Thoracic aorta (tissue), 2 donors: Measurements from ENCODE around the gene RIMBP2. TPM values are rescaled to one million over a fixed set of nuclear protein-coding genes. Genes with fewer than 3 reads are reported as not detected.

Source experiments
- ATAC-seq: fragments of 150-250 bp; one replicate; pipeline ENCODE4 v1.8.0; 2017; ENCODE audit warnings: low read depth; ENCODE audit not compliant: insufficient number of reproducible peaks, low FRiP score
- DNase-seq: peaks from one replicate; pipeline ENCODE4 v3.0.0-alpha.2; 2020; ENCODE audit warnings: low spot score
- H3K27ac ChIP-seq, 2 donors: fragments of 200-600 bp; sonication (generic); 1 replicate in 1 of 2; 2 replicates in 1 of 2; pipeline ENCODE4 v1.5.1; 2016; ENCODE audit warnings: mild to moderate bottlenecking in 2 of 2, moderate library complexity in 2 of 2
- H3K27me3 ChIP-seq: fragments of 200-600 bp; sonication (generic); replicated peaks from 2 replicates; pipeline ENCODE4 v1.6.0; 2016; ENCODE audit warnings: mild to moderate bottlenecking; ENCODE audit not compliant: insufficient read depth
- H3K36me3 ChIP-seq: fragments of 200-600 bp; sonication (generic); one replicate; pipeline ENCODE4 v1.5.1; 2016
- H3K4me1 ChIP-seq, 2 donors: fragments of 200-600 bp; sonication (generic); 1 replicate in 1 of 2; 2 replicates in 1 of 2; pipeline versions ENCODE4 v1.5.1 to v1.6.0; 2016; ENCODE audit warnings: low read depth in 2 of 2, mild to moderate bottlenecking in 1 of 2; ENCODE audit not compliant: control insufficient read depth in 1 of 2
- H3K4me3 ChIP-seq: fragments of 200-600 bp; sonication (generic); 2 replicates; pipeline ENCODE4 v1.5.1; 2016; ENCODE audit warnings: mild to moderate bottlenecking
- H3K9me3 ChIP-seq: fragments of 200-600 bp; sonication (generic); 2 replicates; pipeline ENCODE4 v1.5.1; 2016
- total RNA-seq, 2 donors: library from RNA; depleted of rRNA; stranded (reverse); fragments of >200 nt; gene quantifications; one replicate each; pipeline versions ENCODE4 v1.1.0 to v1.2.3, GENCODE V29; 2016
- TF ChIP-seq, protein P1 (sequence below): fragments of 200-600 bp; sonication (generic); IDR thresholded peaks from one replicate; pipeline ENCODE4 v1.5.1; 2019; ENCODE audit warnings: antibody characterized with exemption

The RIMBP2 gene
- total RNA-seq, 2 donors from 2014 or later, result 0.54 to 0.92 TPM

DNA sequence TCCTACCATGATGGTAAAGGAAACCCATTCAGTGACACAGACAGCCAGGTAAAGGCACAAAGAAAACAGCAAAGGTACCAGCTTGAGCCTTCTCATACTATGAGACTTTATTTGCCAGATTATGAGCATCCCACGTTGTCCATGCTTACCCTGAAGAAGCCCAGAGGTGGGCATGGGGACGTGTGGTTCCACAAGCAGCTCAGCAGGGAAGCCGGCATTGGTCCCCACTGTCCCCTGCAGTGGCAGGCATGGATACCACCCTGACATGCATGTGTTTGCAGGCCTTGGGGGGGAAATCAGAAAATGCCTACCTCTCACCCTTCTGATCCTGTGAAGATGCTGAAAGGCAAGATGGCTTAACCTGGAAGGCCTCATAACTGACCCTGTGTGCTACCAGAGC lies 195.3 kb downstream of the RIMBP2 start:
- no peak for DNase-seq

DNA sequence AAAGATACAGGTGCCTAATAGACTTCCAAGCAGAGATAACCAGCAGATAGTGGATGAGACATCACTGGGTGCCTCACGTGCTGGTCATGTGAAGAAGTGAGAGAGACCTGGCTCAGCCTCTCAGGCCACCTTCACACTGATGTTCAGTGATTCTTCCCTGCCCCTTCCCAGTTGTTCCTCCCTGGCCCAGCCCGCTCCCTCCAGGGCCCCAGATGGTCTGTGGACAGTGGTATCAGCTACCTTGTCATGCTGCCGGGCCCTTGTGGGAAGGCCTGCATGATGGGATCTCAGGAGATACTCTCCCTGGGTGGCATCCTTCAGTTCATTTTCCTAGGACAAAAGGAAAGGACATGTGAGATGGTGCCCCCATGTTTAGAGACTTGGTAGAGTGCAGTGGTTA lies 198.5 kb downstream of the RIMBP2 start:
- no peaks in the 10 kb centered on the region for H3K9me3 ChIP-seq
- H3K4me3 ChIP-seq, result no peak overlapping the region
- DNase-seq (no peak), ATAC-seq (no peak)
- no peaks in the 10 kb centered on the region for H3K36me3 ChIP-seq
- no peaks in the 10 kb centered on the region for H3K27me3 ChIP-seq
- TF ChIP-seq, protein P1, sequence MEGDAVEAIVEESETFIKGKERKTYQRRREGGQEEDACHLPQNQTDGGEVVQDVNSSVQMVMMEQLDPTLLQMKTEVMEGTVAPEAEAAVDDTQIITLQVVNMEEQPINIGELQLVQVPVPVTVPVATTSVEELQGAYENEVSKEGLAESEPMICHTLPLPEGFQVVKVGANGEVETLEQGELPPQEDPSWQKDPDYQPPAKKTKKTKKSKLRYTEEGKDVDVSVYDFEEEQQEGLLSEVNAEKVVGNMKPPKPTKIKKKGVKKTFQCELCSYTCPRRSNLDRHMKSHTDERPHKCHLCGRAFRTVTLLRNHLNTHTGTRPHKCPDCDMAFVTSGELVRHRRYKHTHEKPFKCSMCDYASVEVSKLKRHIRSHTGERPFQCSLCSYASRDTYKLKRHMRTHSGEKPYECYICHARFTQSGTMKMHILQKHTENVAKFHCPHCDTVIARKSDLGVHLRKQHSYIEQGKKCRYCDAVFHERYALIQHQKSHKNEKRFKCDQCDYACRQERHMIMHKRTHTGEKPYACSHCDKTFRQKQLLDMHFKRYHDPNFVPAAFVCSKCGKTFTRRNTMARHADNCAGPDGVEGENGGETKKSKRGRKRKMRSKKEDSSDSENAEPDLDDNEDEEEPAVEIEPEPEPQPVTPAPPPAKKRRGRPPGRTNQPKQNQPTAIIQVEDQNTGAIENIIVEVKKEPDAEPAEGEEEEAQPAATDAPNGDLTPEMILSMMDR, result no peak
- H3K4me1 ChIP-seq, result no peaks in the 10 kb centered on the region
- no peak overlapping the region for H3K27ac ChIP-seq

More for the DNA sequence above, 195.3 kb downstream of the RIMBP2 start:
- TF ChIP-seq, protein P1, result no peak
- H3K9me3 ChIP-seq, result no peaks in the 10 kb centered on the region
- H3K4me3 ChIP-seq, result no peak overlapping the region
- H3K36me3 ChIP-seq, result no peaks in the 10 kb centered on the region
- ATAC-seq, result no peak
- no peaks in the 10 kb centered on the region for H3K4me1 ChIP-seq
- no peak overlapping the region for H3K27ac ChIP-seq
- no peaks in the 10 kb centered on the region for H3K27me3 ChIP-seq

DNA sequence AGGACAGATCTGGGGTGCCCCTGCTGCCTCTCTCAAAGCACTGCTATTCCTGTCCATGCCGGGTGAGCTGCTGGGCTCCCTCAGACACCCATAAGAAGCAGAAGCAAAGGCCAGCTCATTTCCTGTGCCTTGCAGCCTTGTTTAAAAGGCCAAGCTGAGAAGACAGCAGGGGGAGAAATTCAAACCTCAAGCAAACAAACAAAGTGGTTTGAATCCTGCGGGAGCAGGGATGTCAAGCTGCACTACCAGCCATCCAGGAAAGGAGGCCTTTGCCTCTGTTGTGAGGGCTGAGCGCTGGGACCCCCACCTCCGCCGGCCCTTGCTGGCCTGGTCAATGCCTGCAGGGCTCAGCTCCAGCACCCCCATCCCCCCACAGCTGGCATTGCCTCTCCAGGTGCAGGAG lies 201.9 kb downstream of the RIMBP2 start:
- Histone ChIP-seq H3K27me3 (no peaks in the 10 kb centered on the region), H3K4me1 (no peaks in the 10 kb centered on the region), H3K9me3 (no peaks in the 10 kb centered on the region), H3K27ac (no peak overlapping the region), H3K36me3 (no peaks in the 10 kb centered on the region), H3K4me3 (no peak overlapping the region)
- TF ChIP-seq, protein P1, result no peak
- DNase-seq (no peak), ATAC-seq (no peak)

DNA sequence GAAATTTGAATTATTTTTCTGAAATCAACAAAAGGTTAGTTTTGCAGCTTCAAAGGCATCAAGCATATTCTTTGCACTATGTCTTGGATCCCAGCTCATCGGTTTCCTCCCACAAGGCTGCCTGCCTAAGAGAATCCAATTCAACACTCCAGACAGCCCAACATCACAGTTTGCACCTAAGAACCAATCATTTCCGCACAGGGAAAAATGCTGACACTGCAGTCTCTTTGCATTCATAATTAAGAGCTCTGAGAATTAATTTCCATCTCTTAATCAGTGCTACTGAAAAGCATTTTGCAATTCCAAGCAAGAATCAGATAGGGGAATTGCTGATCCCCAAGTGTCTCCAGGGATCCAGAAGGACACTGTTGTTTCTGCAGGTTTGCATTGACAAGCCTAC lies 202.5 kb downstream of the RIMBP2 start:
- Histone ChIP-seq H3K27me3 (no peaks in the 10 kb centered on the region), H3K9me3 (no peaks in the 10 kb centered on the region), H3K4me3 (no peak overlapping the region), H3K36me3 (no peaks in the 10 kb centered on the region), H3K4me1 (no peaks in the 10 kb centered on the region), H3K27ac (no peak overlapping the region)
- TF ChIP-seq, protein P1, result no peak
- ATAC-seq (no peak), DNase-seq (no peak)

DNA sequence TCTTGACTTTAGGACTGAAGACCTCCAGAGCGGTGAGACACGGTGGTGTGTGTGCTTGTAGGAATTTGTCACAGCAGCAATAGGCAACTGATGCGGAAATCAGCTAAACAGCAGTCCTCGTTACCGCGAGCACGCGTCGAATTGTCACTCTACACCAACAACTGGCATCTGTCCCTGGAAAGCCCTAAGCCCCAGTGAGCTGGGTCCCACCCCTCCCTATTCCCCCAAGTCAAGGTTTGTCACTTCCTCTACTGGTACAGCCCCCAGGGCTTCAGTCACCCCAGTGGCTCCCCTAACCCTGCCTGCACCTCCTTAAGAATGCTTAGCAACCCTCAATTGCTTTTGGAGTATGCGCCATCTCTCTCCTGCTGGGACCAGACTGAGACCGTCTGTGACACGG lies 204.8 kb downstream of the RIMBP2 start:
- no peak overlapping the region for H3K4me3 ChIP-seq
- no peaks in the 10 kb centered on the region for H3K36me3 ChIP-seq
- ATAC-seq (no peak), DNase-seq (no peak)
- H3K27ac ChIP-seq, result no peak overlapping the region
- no peaks in the 10 kb centered on the region for H3K27me3 ChIP-seq
- H3K4me1 ChIP-seq, result no peaks in the 10 kb centered on the region
- no peaks in the 10 kb centered on the region for H3K9me3 ChIP-seq
- TF ChIP-seq, protein P1, result no peak
